Effector CD8-positive, alpha-beta T cell (primary cell): Measurements from ENCODE around the gene ZNF862.

ENCODE experiments used
- DNase-seq: peaks from one replicate; lab custom pipeline; 2025; lab: John Stamatoyannopoulos, UW
- total RNA-seq, 4 experiments: gene quantifications; one replicate each; lab custom pipeline; 2026; lab: John Stamatoyannopoulos, UW

ZNF862 gene
- 32.9 to 90.2 (median 69.1) reads per million in 4 experiments for total RNA-seq

DNA sequence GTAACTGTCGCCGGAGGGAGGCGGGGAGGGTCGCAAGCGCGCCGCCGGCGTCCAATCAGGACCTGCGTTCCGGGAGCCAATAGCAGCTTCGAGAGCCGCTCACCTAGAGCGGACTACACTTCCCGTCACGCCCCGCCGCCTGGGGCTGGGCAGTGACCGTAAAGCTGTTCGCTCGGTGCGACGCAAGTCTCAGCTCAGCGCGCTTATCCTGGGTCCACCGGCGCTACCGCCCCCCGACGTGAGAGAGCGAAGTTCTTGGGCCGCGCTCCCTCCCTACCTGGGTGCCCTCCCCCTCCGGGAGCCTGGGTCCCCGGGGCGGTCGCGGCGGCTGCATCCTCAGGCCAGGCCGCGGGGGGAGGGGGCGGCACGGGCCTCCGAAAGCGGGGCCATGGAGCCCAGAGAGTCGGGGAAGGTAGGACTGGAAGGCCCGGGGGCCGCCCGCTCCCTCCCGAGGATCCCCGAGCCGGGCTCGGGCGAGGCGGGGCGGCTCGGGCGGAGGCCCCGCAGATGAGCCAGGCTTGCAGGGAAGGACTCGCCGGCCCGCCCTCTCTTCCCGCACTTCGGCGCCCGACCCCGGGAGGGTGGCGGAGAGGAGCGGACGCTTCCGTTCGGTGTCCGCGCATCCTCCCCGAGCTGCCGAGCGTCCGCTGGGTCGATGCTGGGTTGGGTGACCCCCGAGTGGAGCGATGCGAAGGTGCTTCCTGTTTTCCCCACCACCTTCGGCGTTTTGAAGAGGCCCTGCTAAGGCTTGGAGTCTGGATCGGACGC, at the start of gene ZNF862:
TSS of gene ZNF862 (plus strand) at position 152 of the 768 bp plus-strand sequence. CDS start at position 389, 237 bp downstream.
- DNase-seq = peak; percentile 93

DNA sequence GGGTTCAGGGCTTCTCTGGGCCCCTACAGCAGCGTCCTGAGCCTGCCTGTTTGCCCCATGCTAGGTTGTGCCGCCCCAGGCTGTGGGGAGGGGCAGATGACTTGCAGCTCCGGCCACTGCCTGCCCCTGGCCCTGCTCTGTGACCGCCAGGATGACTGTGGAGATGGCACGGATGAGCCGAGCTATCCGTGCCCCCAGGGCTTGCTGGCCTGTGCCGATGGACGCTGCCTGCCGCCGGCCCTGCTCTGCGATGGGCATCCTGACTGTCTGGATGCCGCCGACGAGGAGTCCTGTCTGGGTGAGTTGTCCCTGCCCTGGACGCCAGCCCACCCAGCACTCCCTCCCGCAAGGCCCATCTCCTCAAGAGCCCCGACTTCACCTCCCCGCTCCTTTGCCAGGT, 49.1 kb upstream of the ZNF862 start:
- no peak for DNase-seq

DNA sequence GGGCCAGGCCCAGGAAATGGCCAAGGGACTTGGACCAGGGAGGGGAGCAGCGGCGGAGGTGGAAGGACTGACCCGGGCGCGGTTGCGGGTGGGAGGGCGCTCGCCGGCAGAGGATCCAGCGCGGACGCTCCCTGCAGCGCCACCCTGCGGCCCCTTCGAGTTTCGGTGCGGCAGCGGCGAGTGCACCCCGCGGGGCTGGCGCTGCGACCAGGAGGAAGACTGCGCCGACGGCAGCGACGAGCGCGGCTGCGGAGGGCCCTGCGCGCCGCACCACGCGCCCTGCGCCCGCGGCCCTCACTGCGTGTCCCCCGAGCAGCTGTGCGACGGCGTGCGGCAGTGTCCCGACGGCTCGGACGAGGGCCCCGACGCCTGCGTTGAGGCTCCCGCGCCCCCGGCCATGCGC, 48.0 kb upstream of the ZNF862 start:
- DNase-seq = no peak

DNA sequence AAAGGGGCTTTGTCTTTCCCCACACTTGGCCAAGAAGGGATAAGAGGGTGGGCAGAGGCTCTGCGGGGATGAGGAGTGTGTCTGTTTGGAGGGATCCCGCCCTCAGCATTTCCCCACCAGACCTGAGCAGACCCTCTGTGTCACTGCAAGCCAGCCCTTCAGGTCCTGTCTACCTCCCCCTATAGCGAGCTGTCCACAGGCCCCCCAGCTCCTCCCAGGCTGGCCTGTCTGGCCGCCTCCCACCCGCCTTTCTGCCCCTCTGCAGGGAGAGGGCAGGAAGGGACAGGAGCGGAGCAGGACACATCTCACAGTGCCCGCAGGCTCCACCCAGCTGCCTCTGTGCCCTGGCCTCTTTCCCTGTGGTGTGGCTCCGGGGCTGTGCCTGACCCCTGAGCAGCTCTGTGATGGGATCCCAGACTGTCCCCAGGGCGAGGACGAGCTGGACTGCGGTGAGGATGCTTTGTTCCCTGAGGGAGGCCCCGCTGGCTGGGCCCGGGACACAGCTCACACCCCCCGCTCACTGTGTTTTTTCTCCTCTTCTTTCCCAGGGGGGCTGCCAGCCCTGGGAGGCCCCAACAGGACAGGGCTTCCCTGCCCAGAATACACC, 47.3 kb upstream of the ZNF862 start:
- DNase-seq = no peak

DNA sequence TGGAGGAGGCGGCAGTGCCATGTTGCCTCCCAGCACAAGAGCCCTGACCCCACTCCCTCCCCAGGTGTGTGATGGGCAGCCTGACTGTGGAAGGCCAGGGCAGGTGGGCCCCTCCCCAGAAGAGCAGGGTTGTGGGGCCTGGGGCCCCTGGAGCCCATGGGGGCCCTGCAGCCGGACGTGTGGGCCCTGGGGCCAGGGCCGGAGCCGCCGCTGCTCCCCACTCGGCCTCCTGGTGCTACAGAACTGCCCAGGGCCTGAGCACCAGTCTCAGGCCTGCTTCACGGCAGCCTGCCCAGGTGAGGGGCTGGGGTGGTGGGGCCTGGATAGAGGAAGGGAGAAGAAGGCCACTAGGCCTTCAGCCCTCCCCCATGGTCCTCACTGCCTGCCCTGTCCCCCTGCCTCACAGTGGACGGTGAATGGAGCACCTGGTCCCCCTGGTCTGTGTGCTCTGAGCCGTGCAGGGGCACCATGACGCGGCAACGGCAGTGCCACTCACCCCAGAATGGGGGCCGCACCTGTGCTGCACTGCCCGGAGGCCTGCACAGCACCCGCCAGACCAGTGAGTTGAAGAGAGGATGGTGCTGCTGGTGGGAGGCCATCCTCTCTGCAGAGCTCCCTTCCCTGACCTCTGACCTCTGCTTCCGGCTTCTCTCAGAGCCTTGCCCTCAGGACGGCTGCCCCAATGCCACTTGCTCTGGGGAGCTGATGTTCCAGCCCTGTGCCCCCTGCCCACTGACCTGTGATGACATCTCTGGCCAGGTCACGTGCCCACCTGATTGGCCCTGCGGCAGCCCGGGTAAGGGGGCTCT, 46.6 kb upstream of the ZNF862 start:
- no peak for DNase-seq

DNA sequence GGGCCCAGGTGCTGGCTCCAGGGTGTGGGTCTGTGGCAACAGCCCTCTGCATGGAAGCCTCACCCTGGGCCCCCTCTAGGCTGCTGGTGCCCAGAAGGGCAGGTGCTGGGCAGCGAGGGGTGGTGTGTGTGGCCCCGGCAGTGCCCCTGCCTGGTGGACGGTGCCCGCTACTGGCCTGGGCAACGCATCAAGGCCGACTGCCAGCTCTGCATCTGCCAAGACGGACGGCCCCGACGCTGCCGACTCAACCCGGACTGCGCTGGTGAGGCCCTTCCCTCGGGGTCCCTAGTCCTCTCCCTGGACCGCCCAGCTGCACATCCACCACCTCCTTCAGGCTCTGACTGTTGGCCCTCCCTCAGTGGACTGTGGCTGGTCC, 46.0 kb upstream of the ZNF862 start:
- no peak for DNase-seq

DNA sequence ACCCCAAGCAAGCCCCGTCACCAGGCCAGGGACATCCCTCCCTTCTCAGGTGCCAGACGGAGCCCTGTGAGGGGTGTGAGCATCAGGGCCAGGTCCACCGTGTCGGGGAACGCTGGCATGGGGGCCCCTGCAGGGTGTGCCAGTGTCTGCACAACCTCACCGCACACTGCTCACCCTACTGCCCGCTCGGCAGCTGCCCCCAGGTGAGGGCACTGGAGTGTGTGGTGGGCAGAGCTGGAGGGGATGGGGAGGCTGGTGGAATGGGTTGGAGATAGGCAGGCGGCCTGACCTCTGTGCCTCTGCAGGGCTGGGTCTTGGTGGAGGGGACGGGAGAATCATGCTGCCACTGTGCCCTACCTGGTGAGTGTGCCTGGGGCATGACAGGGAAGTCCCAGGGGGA, 44.9 kb upstream of the ZNF862 start:
- DNase-seq = no peak

DNA sequence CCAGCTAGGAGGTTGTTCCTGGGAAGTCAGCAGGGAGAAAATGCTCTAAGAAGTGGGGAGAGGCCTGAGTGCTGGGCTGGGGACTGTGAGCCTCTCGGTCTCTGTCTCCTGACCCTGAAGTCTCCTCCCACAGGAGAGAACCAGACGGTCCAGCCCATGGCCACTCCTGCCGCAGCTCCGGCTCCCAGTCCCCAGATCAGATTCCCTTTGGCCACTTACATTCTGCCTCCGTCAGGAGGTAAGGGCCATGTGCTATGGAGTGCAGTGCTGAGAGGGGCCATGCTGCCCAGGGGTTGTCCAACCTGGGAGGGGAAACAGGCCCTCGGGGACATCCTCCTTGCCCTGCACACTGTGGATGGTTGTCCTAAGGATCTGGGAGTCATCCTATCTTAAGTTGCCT, 43.5 kb upstream of the ZNF862 start:
- no peak for DNase-seq

DNA sequence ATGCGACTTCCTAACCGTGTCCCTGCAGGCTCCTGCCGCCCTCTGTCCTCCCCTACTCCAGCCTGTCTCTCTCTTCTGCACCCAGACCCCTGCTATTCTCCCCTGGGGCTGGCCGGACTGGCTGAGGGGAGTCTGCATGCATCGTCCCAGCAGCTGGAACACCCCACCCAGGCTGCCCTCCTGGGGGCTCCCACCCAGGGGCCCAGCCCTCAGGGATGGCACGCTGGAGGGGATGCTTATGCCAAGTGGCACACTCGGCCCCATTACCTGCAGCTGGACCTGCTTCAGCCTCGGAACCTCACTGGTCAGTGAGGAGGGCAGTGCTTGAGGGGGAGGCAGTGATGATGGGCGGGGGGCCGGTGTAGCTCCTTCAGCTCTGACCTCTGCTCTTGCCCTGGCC, 43.0 kb upstream of the ZNF862 start:
- no peak for DNase-seq

DNA sequence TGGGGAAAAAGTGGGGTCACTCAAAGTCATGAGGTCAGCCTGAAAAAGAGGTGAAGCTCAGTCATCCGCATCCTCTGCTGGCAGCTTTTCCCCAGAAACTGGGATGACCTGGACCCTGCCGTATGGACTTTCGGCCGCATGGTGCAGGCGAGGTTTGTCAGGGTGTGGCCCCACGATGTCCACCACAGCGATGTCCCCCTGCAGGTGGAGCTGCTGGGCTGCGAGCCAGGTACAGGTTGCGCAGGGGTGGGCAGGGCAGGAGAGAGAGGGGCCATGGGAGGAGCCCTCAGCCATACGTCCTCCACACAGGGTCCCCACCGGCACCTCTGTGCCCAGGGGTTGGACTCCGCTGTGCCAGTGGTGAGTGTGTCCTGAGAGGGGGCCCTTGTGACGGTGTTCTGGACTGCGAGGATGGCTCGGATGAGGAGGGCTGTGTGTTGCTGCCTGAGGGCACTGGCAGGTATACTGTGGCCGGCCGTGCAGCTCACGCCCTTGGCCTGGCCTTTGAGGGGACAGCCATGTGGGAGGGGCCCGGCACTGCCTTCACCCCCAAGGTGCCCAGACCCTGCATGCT, 41.8 kb upstream of the ZNF862 start:
- DNase-seq = no peak

DNA sequence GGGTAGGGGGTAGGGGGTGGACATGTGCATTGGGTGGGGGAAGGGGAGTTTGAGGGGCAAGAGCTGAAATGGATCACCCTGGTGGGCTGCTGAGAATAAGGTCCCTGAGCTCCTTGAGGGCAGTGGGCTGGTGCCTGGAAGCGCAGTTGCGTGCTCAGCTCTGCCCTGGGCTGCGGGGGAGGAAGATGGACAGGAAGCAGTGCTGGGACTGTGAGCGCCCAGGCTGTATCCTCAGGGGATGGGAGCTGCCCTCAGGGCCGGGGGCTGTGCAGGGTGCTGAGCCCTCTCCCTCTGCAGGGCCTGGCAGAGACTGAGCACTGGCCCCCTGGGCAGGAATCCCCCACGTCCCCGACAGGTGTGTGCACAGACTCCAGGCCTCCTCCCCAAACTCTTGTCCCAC, 40.4 kb upstream of the ZNF862 start:
- no peak for DNase-seq

DNA sequence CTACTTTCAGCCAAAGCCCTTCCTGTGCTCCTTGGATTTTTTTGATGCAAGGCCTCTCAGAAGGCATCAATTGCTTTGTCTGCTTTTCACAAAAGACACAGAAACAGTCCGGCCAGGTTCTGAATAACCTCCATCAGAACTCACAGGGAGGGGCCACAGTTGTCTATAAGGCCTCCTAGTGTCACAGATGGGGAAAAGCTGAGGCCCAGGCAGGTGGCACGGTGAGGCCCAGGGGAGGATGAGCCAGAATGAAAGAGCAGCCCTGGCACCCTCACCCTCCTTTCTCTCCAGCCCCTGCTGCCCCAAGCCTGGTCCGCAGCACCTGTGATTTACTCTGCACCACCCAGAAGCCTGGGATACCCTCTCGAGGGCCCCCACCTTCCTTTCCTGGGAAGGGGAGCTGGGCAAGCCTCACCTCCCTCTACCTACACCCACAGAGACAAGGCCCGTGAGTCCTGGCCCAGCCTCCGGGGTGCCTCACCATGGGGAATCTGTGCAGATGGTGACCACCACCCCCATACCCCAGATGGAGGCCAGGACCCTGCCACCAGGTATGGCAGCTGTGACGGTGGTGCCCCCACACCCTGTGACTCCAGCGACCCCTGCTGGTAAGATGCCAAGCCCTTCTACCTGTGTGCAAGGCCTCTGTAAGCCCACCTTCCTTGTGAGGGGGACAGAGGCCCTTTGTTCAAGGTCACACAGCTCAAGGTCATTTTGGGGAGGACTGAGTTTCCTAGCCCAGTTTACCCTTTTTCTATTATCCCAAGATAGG, 38.6 kb upstream of the ZNF862 start:
- DNase-seq = peak; percentile 47

DNA sequence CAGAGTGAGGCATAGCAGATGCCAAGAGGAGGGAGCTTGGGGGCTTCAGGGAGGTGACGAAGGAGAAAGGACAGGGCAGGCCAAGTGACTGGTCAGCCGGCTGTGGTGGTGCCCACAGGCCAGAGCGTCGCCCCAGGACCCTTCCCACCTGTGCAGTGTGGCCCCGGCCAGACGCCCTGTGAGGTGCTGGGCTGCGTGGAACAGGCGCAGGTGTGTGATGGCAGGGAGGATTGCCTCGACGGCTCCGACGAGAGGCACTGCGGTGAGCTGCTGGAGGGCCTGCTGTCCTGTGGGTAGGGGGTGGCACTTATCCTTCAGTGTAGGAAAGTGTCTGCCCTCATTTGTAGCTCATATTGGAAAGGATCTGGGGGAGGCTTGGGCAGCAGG, 38.0 kb upstream of the ZNF862 start:
- DNase-seq = no peak

DNA sequence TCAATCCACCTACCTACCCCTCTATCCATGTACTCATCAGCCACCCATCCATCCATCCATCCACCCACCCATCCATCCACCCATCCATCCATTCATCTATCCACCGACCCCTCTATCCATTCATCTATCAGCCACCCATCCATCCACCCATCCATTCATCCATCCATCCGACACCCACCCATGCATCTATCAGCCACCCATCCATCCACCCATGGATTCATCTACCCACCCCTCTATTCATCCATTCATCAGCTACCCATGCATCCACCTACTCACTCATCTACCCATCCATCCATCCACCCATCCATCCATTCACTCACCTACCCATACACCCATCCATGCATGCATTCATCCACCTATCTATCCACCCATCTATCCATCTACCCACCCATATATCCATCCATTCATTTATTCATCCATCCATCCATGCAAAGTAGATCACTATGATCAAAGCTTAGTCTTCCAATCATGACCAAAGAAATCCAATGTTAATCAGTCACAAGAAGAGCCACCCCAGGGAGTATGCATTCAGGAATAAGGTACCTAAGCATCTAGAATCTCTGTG, 37.1 kb upstream of the ZNF862 start:
- DNase-seq = no peak

DNA sequence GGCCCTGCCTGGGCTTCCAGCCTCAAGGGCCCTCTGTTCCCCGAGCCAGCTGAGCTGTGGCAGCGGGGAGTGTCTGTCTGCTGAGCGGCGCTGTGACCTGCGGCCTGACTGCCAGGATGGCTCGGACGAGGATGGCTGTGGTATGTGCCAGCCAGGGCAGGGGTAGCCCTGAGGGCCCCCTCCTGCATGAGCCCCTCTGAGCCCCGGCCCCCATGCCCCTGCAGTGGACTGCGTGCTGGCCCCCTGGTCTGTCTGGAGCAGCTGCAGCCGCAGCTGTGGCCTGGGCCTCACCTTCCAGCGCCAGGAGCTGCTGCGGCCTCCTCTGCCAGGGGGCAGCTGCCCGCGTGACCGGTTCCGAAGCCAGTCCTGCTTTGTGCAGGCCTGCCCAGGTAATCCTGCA, 36.4 kb upstream of the ZNF862 start:
- no peak for DNase-seq

DNA sequence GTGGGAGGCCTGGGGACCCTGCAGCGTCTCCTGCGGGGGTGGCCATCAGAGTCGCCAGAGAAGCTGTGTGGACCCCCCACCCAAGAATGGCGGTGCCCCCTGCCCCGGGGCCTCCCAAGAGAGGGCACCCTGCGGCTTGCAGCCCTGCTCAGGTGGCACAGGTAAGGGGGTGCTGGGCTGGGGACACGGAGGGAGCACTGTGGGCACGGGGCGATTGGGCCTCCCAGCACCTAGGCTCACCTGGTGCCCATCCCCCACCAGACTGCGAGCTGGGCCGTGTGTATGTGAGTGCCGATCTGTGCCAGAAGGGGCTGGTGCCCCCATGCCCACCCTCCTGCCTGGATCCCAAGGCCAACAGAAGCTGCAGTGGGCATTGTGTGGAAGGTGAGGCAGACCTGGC, 35.2 kb upstream of the ZNF862 start:
- no peak for DNase-seq

DNA sequence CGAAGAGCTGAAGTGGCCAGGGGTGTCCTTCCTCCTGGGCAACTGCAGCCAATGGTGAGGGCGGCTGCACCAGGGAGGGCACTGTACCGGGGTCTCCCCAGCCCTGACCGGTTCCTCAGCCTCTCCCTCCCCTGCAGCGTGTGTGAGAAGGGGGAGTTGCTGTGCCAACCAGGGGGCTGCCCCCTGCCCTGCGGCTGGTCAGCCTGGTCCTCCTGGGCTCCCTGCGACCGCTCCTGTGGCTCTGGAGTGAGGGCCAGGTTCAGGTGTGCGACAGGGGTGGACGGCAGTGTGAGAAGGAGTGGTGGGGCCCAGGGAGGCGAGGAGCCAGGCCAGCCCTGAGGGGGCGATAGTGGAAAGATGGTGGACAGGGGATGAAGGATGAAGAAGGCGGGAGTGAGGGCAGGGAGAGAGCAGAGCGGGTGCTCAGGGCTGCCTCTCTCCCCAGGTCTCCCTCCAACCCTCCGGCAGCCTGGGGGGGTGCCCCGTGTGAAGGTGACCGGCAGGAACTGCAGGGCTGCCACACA, 34.6 kb upstream of the ZNF862 start:
- no peak for DNase-seq

DNA sequence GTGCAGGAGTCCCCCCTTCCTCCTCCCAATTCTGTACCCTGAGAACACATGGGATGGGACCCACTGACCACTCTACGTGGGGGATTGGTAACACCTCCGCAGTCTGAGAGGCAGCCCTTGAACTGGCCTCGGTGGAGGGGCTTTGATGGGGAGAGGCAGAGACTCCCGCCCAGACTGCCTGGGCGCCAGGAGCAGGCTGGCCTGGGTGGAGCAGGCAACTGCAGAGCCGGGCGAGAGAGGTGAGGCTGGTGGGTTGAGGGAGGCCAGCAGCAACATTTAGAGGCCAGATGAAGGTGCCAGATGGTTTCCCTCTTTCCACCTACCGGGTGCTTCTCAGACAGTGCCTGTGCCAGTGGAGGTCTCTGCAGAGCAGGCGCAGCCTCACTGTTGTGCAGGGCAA, 34.1 kb upstream of the ZNF862 start:
- no peak for DNase-seq

DNA sequence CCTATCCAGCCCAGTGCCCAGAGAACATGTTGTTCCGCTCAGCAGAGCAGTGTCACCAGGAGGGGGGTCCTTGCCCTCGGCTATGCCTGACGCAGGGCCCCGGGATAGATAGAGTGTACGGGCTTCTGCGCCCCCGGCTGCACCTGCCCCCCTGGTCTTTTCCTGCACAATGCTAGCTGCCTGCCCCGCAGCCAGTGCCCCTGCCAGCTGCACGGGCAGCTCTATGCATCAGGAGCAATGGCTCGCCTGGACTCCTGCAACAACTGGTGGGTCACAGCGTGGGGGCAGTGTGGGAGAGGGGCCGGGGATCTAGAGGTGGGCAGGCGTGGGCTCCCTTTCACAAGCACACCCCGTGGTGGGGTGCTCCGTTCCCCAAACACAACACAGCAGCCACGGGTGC, 31.4 kb upstream of the ZNF862 start:
- no peak for DNase-seq

DNA sequence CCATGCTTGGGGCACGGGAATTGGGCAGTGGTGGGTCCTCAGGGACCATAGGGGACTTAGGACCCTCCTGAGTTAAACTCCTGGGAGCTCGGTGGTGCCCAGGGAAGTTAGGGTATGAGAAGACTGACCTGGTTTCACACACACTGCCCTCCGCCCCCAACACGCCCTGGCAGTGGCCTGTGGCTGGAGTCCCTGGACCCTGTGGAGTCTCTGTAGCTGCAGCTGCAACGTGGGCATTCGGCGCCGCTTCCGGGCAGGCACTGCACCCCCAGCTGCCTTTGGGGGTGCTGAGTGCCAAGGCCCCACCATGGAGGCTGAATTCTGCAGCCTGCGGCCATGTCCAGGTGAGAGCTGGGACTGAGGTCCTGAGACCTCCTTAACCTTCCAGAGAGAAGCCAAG, 29.9 kb upstream of the ZNF862 start:
- no peak for DNase-seq

DNA sequence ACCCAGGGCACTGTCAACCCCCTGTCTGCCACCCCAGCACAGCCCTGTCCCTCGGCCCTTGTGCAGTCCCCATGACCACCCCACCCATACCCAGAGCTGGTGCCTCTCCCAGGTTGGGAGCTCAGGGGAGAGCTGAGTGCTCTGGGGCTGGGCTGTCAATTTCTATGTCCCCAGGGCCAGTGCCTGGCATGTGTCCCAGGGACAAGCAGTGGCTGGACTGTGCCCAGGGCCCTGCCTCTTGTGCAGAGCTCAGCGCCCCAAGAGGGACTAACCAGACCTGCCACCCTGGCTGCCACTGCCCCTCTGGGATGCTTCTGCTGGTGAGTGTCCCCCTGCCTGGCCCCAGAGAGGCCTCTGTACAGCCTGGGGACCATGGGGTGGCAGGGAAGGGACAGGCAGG, 29.0 kb upstream of the ZNF862 start:
- no peak for DNase-seq
